GM12892 (cell line): ENCODE data around the gene GFPT2.

Source experiments
- POLR2A ChIP-seq: IDR thresholded peaks from 2 replicates; pipeline ENCODE4 v1.6.1; 2011; ENCODE audit warnings: low read depth, low read length, control low read depth
- POLR2AphosphoS5 ChIP-seq: IDR thresholded peaks from 2 replicates; pipeline ENCODE4 v1.6.1; 2011; ENCODE audit warnings: low read depth, low read length, control low read depth

DNA sequence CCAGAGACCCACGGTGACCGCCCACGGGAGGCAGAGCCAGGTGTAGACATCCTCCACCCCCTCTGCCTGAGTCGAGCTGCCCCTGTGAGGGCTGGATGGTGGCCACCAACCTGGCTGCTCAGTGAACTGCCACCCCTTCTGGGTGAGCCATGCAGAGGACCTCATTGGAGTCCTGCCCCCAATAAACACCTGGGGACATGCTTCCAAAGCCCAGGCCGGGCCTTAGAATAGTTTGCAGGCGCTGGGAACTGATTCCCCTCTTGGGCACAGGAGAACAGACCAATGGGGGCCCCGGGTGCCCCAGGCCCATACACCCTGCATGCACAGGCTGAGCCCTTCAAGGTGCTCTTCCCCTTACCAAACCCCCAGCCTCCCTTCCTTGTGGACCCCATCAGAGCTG, 38.1 kb upstream of the GFPT2 start:
- TF ChIP-seq POLR2A = no peak
- TF ChIP-seq POLR2AphosphoS5 = no peak
